Hematopoietic multipotent progenitor cell treated with erythropoietin and hydrocortisone succinate and interleukin-3 and kit ligand, for 6 days (in vitro differentiated cells): ENCODE results near the gene STARD13.

ENCODE experiments used
- DNase-seq: peaks from one replicate; pipeline ENCODE4 v3.0.0-alpha.2; 2015

The STARD13 gene

DNA sequence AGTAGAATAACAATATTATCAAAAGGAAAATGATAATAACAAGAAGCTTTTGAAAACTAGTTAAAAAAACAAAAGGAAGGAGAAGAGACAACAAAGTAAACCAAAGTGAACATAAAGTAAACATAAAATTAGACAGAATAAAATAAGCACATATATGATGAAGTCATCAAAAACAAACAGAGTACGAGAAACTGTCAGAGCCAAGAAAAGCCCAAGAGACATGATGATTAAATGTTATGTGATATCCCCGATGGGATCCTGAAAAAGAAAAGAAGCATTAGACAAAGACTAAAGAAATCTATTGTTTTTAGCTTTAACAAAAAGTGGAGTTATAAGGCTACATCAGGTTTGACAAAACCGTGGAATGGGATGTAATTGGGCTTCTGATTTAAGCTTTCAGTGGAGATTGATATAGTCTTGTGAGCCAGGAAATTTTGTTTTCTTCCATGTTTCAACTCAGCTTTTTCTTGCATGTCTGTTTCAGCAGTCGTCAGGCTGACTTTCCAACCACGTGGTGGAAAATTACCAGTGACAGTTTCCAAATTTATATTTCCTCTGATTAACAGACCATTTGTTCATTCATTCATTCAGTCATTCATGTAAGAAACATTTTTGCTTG, 204.5 kb downstream of the STARD13 start:
- DNase-seq = no peak

DNA sequence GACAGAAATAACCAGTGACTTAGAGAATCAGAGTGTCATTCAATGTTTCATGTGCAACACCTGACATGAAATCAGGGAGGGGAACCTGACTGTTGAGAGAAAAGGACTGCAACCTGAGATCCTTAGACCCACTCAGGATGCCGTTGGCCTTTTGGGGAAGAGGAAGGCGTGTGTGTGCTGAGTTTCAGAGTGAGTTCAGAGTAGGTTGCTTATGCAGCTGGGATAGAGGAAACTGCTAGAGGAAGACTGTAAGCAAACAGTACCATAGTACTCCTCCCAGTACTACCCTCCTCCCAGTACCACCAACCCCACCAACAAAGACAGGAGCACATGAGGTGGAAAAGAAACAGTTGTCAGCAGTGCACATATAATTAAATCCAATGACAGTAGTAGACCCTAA, 205.6 kb downstream of the STARD13 start:
- no peak for DNase-seq

DNA sequence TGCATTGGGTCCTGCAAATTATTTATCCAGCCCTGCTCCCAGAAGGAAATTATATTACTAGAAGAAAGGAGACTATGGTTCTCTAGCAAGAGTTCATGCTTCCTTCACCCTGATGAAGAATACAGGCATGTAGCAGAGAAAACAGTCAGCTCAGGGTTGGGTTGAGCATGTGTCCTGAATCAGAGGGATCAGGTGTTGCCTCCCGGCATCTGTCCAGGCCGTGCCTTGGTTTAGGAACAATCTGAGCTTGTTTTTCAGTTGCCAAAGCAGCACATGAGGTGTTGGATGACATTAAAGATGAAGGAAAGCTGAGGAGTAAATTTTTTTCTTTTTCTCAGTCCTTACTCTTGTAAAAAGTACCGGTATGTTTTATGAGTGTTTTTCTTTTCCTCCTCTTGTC, 207.3 kb downstream of the STARD13 start:
- no peak for DNase-seq

DNA sequence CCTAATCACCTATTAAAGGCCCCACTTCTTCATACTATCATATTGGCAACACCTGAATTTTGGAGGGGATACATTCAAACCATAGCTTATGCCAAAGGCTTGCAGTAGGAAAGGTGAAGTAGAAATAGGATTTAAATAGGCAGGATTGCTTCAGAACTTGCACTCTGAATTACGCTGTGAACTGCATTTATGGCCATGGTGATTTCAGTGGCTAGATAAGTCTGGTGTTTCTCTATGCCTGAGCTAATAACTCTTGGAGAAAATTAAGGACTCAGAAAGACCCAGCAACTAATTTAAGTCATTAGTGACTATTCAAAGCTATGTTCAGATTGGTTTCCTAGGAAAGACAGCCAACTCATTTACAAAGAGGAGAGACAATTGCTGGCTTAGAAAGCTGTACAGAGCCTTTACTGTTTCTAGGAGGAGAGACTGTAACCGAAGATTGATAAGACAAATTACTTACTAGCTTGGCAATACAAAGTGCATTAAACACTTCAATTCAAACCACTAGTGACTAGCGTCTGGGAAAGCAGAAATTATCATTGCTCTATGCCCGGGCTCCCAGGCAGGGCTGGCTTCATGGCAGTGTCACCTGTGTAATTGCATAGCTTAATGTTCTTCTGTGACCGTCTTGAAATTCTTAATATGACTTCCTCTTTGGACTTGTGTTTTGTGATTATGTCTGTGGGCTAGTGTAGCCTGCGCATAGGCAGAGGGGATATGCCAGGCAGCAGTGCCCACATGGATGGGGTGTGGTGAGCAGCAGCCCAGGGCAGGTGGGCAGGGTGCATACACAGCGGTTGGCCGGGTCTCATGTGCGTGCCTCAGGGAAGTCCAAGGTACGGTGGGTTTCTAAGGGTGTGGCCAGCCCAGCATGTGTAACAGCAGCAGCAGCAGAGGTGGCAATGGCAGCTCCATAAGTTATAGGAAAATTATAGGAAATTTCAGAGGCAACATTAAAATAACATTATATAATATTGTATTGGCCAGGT, 209.3 kb downstream of the STARD13 start:
- DNase-seq = no peak

DNA sequence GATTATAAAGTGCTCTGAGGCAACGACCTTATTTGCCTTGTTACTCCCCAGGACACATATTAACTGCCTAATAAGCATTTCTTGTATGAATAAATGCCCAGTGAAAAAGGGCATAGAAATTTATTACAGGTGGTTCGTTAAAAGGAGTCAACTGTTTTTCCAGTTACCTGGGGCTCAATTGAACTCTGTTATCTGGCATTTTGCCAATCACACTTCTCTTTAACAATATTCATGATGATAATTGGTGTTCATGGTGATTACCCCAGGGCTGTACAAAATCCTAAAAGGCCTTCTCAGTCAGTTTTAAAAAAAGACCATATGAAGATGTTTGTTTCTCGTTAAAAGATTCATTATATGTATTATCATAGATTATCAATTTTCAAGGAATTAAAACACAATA, 212.2 kb downstream of the STARD13 start:
- no peak for DNase-seq

DNA sequence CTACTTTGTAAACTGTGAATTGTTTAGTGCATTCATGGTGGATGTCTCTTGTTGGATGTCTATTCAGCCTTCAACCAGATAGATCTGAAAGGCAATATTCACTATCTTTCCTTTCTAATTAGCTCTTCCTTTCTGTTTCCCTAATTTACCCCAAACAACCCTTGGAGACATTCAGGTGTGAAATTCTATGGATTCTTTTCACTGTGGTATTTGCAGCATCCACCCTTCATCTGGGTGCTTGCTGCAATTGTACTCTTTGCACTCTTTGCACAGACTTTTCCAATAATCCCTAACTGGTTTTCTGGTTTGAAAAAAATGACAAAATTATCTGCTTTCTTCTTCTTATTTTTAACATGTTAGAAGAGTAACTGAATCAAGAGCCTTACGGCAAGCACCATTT, 212.8 kb downstream of the STARD13 start:
- no peak for DNase-seq

DNA sequence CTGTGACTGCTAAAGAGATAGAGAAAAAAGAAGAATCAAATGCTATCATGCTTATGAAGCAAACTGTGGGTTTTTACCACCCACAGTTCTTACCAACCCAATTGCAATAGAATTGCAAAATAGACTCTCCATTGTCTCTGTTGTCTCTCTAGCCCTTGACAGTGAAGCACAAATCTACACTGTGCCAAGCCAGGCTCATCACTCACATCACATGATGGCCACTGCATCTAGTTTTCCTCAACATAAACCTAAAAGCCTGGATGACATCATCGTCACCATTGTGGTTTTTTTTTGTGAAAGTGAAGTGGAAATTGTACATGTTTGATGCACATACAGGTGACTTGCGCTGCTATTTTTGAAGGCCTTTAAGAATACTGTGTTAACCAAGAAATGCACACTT, 213.3 kb downstream of the STARD13 start:
- DNase-seq = no peak

DNA sequence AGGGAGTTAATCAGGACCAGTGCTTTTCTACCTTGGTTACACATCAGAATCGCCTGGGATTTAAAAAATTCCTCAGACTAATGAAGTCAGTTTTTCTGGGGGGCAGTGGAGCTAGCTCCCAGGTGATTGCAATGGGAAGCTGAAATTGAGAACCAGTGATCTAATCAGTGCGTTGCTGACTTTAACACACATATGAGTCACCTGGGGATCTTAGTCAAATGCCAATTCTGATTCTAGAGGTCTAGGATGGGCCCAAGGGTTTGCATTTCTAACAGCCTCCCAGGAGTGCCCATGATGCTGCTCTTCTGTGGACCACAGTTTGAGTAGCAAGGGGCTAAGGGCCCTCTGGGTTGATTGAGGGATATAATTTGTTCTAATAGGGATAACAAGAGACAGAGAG, 214.8 kb downstream of the STARD13 start:
- no peak for DNase-seq

DNA sequence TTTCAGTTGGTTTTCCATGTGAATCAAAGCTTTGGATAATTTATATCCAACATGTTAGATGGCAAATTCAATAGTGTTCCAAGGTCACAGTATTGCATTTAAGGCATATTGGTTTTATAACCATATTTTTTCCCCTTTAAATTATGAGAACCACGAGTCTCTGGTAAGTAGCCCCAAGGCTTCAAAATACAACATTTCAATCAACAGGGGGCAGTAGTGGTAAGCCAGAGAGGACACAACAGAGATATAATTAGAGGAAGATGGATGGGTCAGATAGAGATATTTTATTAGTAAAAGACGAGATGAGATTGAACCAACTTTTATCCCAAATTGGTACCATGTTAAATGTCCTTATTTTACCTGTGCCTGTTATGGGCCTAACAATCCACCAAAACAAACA, 216.2 kb downstream of the STARD13 start:
- peak; percentile 13 for DNase-seq

DNA sequence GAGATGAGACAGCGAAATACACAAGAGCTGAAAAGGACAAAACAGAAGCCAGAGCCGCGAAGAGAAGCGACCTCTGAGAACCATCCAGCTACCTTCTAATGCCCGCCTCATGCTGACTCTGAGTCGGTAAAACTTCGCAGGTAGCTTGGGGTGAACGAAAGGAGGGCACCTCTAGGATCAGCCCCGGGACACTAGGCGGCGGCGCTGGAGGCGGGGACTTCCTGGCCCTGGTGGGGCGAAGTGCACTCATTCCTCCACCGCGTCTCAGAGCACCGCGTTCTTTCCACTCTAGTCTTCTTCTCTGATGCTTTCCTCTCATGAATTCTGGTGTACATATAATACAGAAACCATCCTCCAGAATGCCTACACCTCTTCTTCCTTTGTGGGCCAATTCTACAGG, 219.2 kb downstream of the STARD13 start:
- no peak for DNase-seq

DNA sequence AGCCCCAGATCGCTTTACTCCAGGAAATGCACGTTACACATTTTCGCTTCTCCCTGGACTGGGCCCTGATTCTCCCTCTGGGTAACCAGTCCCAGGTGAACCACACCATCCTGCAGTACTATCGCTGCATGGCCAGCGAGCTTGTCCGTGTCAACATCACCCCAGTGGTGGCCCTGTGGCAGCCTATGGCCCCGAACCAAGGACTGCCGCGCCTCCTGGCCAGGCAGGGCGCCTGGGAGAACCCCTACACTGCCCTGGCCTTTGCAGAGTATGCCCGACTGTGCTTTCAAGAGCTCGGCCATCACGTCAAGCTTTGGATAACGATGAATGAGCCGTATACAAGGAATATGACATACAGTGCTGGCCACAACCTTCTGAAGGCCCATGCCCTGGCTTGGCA, 224.7 kb downstream of the STARD13 start:
- DNase-seq = no peak

DNA sequence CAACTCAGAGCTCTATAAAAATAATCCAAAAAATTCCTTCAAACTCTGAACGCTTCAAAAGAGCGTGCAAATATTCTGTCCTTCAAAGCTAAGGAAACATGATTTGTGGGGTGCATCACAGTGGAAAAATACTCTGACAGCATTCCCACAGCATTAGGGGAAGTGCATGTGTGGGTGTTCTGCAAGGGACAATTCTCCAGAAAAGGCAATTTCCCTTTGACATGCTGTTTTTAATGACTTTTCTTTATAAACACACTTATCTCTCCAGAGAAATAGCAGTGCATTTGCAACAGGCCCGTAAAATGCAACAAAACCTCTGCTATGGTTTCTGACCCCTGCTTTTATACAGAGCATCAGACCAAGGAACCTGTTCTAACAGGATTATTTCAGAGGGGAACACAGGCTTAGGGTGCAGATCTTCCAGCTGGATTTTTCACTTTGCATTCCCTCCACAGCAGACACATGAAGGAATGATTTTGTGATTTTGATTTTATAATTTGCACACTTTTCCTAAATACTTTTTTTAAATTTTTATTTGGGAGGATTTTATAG, 226.7 kb downstream of the STARD13 start:
- DNase-seq = no peak

DNA sequence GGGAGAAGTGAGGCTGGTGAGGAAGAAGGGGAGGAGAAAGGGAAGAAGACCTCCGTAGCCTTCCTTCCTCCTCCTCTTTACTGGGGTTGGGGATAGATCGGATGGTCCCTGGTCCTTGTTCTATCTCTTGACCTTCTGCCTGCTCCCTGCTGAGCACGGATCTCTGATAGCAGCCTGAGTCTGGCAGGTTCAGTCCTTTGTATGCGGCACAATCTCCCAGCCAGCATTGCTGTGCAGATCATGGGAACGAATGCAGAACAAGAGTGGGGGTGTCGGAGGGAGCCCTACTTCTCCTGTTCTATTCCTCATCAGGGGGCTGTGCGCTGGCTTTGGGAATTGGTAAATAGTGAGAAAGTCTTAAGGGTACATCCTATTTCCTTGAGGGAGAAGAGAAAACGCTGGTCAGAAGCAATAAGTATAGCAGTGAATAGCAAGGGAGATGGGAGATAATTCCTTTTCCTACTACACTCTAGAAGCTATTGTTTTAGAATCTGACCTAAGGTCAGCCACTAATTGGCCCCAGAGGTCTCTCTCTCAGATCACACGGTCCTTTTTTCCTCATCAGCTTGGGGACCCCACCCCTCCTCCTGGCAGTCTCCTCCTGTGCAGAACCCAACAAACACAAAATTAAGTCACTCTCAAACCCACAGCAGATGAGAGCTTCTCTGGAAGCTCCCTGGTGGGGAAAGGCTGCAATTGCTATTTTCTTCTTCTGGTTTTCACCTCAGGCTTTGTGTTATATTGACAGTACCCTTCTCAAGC, 228.4 kb downstream of the STARD13 start:
- DNase-seq = peak; percentile 34

DNA sequence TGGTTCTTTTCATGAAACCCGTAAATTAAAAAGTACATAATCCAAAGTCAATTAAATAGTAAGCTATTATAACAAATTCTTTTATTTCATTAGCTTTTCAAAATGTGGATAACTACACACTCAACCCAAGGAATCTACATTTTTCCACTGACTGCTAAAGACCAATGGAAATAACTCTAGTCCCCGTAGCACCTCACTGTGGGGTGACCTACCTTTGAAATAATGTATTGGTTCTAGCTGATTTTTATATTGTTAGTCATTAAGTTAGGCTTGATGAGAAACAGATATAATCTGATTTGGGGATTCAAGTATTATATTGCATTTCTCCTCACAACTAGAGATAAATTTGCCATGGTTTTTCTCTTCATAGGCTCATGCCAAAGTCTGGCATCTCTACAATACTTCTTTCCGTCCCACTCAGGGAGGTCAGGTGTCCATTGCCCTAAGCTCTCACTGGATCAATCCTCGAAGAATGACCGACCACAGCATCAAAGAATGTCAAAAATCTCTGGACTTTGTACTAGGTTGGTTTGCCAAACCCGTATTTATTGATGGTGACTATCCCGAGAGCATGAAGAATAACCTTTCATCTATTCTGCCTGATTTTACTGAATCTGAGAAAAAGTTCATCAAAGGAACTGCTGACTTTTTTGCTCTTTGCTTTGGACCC, 232.0 kb downstream of the STARD13 start:
- no peak for DNase-seq
